IMR-90 (cell line): Measurements from ENCODE around the gene SLX4. TPM values are rescaled to one million over a fixed set of nuclear protein-coding genes. Genes with fewer than 3 reads are reported as not detected.

Experiments used
- ATAC-seq: fragments of 200-7000 bp; cut with Tn5 transposase; 2 replicates; pipeline ENCODE4 v1.9.1; 2020; ENCODE audit warnings: low read depth, mild to moderate bottlenecking, moderate library complexity
- BruUV-seq: library from RNA; stranded (reverse); fragments of 400-500 nt; replicated peaks from 2 replicates; lab custom pipeline; 2021; lab: Mats Ljungman, UMichigan
- CTCF ChIA-PET: fragments of 300-600 bp; formaldehyde crosslinking; extraction: SDS; loops from one replicate; lab custom pipeline; 2021; ENCODE audit warnings: antibody characterized with exemption; lab: Yijun Ruan, JAX
- POLR2A ChIA-PET: fragments of 300-600 bp; sonication (Branson Sonifier 250); formaldehyde crosslinking; loops from one replicate; lab custom pipeline; 2022; ENCODE audit warnings: antibody characterized with exemption; ENCODE audit not compliant: unreplicated experiment; lab: Charles Lee
- DNase-seq: peaks from one replicate; pipeline ENCODE4 v3.0.0; 2013
- H2AFZ ChIP-seq: replicated peaks from 2 replicates; pipeline ENCODE3; 2013; ENCODE audit warnings: low read length, mild to moderate bottlenecking; ENCODE audit not compliant: poor library complexity
- H2AK5ac ChIP-seq: 2 replicates; pipeline ENCODE4 v1.6.1; 2013; ENCODE audit warnings: low read depth, low read length, inconsistent platforms
- H2AK9ac ChIP-seq: replicated peaks from 2 replicates; pipeline ENCODE3; 2013; ENCODE audit warnings: mild to moderate bottlenecking, low read depth, low read length, moderate library complexity; ENCODE audit not compliant: poor library complexity
- H2BK120ac ChIP-seq: 2 replicates; pipeline ENCODE4 v1.6.1; 2013; ENCODE audit warnings: low read depth, low read length, inconsistent platforms
- H2BK15ac ChIP-seq: 3 replicates; pipeline ENCODE4 v1.6.1; 2013; ENCODE audit warnings: low read depth, low read length, inconsistent platforms
- H2BK20ac ChIP-seq: 2 replicates; pipeline ENCODE4 v1.6.1; 2013; ENCODE audit warnings: low read depth, mild to moderate bottlenecking, inconsistent platforms, low read length, moderate library complexity
- H2BK5ac ChIP-seq: 2 replicates; pipeline ENCODE4 v1.6.1; 2013; ENCODE audit warnings: mild to moderate bottlenecking, low read depth, low read length, inconsistent platforms; ENCODE audit not compliant: poor library complexity, severe bottlenecking
- H3K14ac ChIP-seq: replicated peaks from 2 replicates; pipeline ENCODE4 v1.6.1; 2013; ENCODE audit warnings: low read depth, low read length, inconsistent platforms
- H3K18ac ChIP-seq: 2 replicates; pipeline ENCODE4 v1.6.1; 2013; ENCODE audit warnings: low read depth, low read length, control low read depth
- H3K23ac ChIP-seq: 2 replicates; pipeline ENCODE4 v1.6.1; 2013; ENCODE audit warnings: low read depth, low read length, inconsistent platforms
- H3K27ac ChIP-seq: 2 replicates; pipeline ENCODE4 v1.5.1; 2013; ENCODE audit warnings: mild to moderate bottlenecking, control low read depth, low read length; ENCODE audit not compliant: insufficient read depth
- H3K27me3 ChIP-seq: 2 replicates; pipeline ENCODE4 v1.6.1; 2013; ENCODE audit warnings: low read length; ENCODE audit not compliant: control insufficient read depth, insufficient read depth
- H3K36me3 ChIP-seq: 2 replicates; pipeline ENCODE4 v1.6.1; 2013; ENCODE audit warnings: low read length, mixed read lengths; ENCODE audit not compliant: control insufficient read depth, insufficient read depth
- H3K4ac ChIP-seq: 2 replicates; pipeline ENCODE4 v1.6.1; 2013; ENCODE audit warnings: low read depth, low read length, inconsistent platforms
- H3K4me1 ChIP-seq: 2 replicates; pipeline ENCODE4 v1.6.1; 2013; ENCODE audit warnings: low read length, mixed read lengths; ENCODE audit not compliant: control insufficient read depth, insufficient read depth
- H3K4me2 ChIP-seq: 2 replicates; pipeline ENCODE4 v1.6.1; 2013; ENCODE audit warnings: low read depth, mild to moderate bottlenecking, control low read depth, low read length, moderate library complexity
- H3K4me3 ChIP-seq: 2 replicates; pipeline ENCODE4 v1.5.1; 2013; ENCODE audit warnings: low read depth, mild to moderate bottlenecking, control low read depth, low read length, moderate library complexity; ENCODE audit not compliant: insufficient read depth
- H3K56ac ChIP-seq: 2 replicates; pipeline ENCODE4 v1.6.1; 2013; ENCODE audit warnings: low read length, inconsistent platforms; ENCODE audit not compliant: insufficient read depth; ENCODE audit errors: extremely low read depth
- H3K79me1 ChIP-seq, 2 experiments: 2 replicates each; pipeline ENCODE4 v1.6.1; 2013; ENCODE audit warnings: low read length in 2 of 2, inconsistent platforms in 1 of 2, low read depth in 1 of 2
- H3K9ac ChIP-seq: 2 replicates; pipeline ENCODE4 v1.6.1; 2013; ENCODE audit warnings: low read depth, low read length, control low read depth
- H3K9me1 ChIP-seq: 2 replicates; pipeline ENCODE4 v1.6.1; 2013; ENCODE audit warnings: low read length, inconsistent platforms; ENCODE audit not compliant: insufficient read depth
- H3K9me3 ChIP-seq: 2 replicates; pipeline ENCODE4 v1.6.1; 2013; ENCODE audit warnings: low read length; ENCODE audit not compliant: control insufficient read depth, insufficient read depth
- H4K20me1 ChIP-seq: 2 replicates; pipeline ENCODE4 v1.6.1; 2013; ENCODE audit warnings: low read length, inconsistent platforms; ENCODE audit not compliant: insufficient read depth
- H4K5ac ChIP-seq: 2 replicates; pipeline ENCODE4 v1.6.1; 2013; ENCODE audit warnings: mild to moderate bottlenecking, low read depth, low read length, control low read depth
- H4K8ac ChIP-seq, 2 experiments: 2 replicates each; pipeline ENCODE4 v1.6.1; 2013; ENCODE audit warnings: low read depth in 2 of 2, low read length in 2 of 2, control low read depth in 1 of 2, inconsistent platforms in 1 of 2
- H4K91ac ChIP-seq: 2 replicates; pipeline ENCODE4 v1.6.1; 2013; ENCODE audit warnings: low read depth, low read length, inconsistent platforms; ENCODE audit not compliant: insufficient read depth
- BHLHE40 ChIP-seq: fragments of 150-350 bp; IDR thresholded peaks from 2 replicates; pipeline ENCODE4 v1.6.1; 2016; ENCODE audit warnings: mild to moderate bottlenecking, low read depth, low read length
- CEBPB ChIP-seq: IDR thresholded peaks from 2 replicates; pipeline ENCODE4 v1.6.1; 2012; ENCODE audit warnings: low read depth, low read length, improper control_type of control experiment
- CHD1 ChIP-seq: IDR thresholded peaks from 2 replicates; pipeline ENCODE4 v1.6.1; 2012; ENCODE audit warnings: low read depth, low read length, improper control_type of control experiment
- FOS ChIP-seq: fragments of 150-350 bp; IDR thresholded peaks from 2 replicates; pipeline ENCODE4 v1.6.1; 2016; ENCODE audit warnings: low read depth, low read length
- MAFK ChIP-seq: IDR thresholded peaks from 2 replicates; pipeline ENCODE4 v1.6.1; 2012; ENCODE audit warnings: low read depth, low read length, improper control_type of control experiment
- MXI1 ChIP-seq: IDR thresholded peaks from 2 replicates; pipeline ENCODE4 v1.6.1; 2012; ENCODE audit warnings: low read depth, mild to moderate bottlenecking, low read length, moderate library complexity, borderline replicate concordance
- NFE2L2 ChIP-seq: fragments of 150-350 bp; IDR thresholded peaks from 2 replicates; pipeline ENCODE4 v1.6.1; 2016; ENCODE audit warnings: low read depth, mild to moderate bottlenecking, low read length
- POLR2A ChIP-seq: IDR thresholded peaks from 2 replicates; pipeline ENCODE4 v1.6.1; 2012; ENCODE audit warnings: mild to moderate bottlenecking, low read depth, low read length
- RAD21 ChIP-seq: IDR thresholded peaks from 2 replicates; pipeline ENCODE4 v1.6.1; 2012; ENCODE audit warnings: low read length, improper control_type of control experiment
- RCOR1 ChIP-seq: IDR thresholded peaks from 2 replicates; pipeline ENCODE4 v1.6.1; 2012; ENCODE audit warnings: mild to moderate bottlenecking, low read length, improper control_type of control experiment; ENCODE audit not compliant: insufficient replicate concordance
- RFX5 ChIP-seq: IDR thresholded peaks from 2 replicates; pipeline ENCODE4 v1.8.0; 2012; ENCODE audit warnings: low read depth, mild to moderate bottlenecking, low read length, moderate library complexity
- WGBS, 2 experiments: methylation state at CpG; one replicate each; pipeline versions ENCODE4 v1.1.5 to v1.1.7; 2013; ENCODE audit warnings: missing lambda C conversion rate in 2 of 2; ENCODE audit not compliant: insufficient read length in 1 of 2; ENCODE audit errors: extremely low coverage in 2 of 2; 5-methylcytosine and 5-hydroxymethylcytosine counted together
- dilution Hi-C: fragments of 300-500 bp; cut with HindIII; formaldehyde crosslinking; loops from one replicate; pipeline ENCODE4 v1.14.3; 2018; ENCODE audit warnings: low sequenced_read_pairs; ENCODE audit not compliant: unreplicated experiment
- in situ Hi-C: fragments of 300-500 bp; cut with MboI; formaldehyde crosslinking; loops from 3 replicates; pipeline ENCODE4 v1.14.3; 2019; ENCODE audit warnings: low sequenced_read_pairs, inconsistent platforms, mixed read lengths
- intact Hi-C: fragments of 100-400 bp; cut with micrococcal nuclease; formaldehyde crosslinking; loops from 2 replicates; pipeline ENCODE4 v1.10.0; 2022
- polyA plus RNA-seq, 3 experiments: library from polyadenylated mRNA; depleted of rRNA; stranded (reverse); fragments of >200 nt; gene quantifications; 2 replicates each; pipeline ENCODE4 v1.2.3, GENCODE V29; 2012; ENCODE audit warnings: low replicate concordance in 1 of 3
- total RNA-seq: library from RNA; depleted of rRNA; stranded (reverse); fragments of >200 nt; gene quantifications from 2 replicates; pipeline ENCODE4 v1.2.3, GENCODE V29; 2012
- TF ChIP-seq, protein P1 (sequence below): fragments of 150-350 bp; IDR thresholded peaks from 2 replicates; pipeline ENCODE4 v1.6.1; 2017; ENCODE audit warnings: mild to moderate bottlenecking, antibody characterized with exemption, low read length, low read depth

SLX4 gene
- total and polyA plus RNA-seq, 2 of the 4 experiments (the other 2 are of a cell fraction), result 1.3 to 3.1 TPM

DNA sequence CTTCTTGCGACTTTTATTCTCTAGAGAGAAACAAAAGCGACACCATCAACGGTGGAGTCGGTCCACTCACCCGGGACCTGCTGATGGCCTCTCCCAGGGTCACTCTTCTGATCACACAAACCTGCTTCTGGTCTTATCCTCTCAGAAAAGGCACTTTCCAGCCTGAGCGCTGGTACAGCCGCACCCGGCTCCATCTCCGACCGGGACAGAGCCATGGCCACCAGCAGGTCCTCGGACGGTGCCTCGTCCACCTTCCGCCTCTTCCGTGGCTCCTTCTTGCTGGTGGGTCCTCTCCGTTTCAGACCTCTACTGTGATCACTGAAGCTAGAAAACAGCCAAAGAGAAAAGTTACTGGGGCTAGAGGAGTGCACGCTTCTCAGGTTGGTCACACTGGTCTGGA, 13.7 kb downstream of the SLX4 start:
- no peak overlapping the region for H2BK20ac ChIP-seq
- H3K9me3 ChIP-seq, result peaks cover 6% of the 10 kb centered on the region; the same call in 1 of the 2 replicates

More for the DNA sequence above, 13.7 kb downstream of the SLX4 start:
- no peaks in the 10 kb centered on the region for H3K4me1 ChIP-seq
- no peak for ATAC-seq
- intact Hi-C loops, result no loop called here
- no peaks in the 10 kb centered on the region for H4K20me1 ChIP-seq
- no peak overlapping the region for H4K5ac ChIP-seq
- no peak overlapping the region for H3K4me2 ChIP-seq
- H3K79me1 ChIP-seq, result no peaks in the 10 kb centered on the region
- H3K56ac ChIP-seq, result no peak overlapping the region
- no peak overlapping the region for H3K4ac ChIP-seq
- no peak overlapping the region for H2BK5ac ChIP-seq
- no peak overlapping the region for H3K14ac ChIP-seq
- peaks cover 6% of the 10 kb centered on the region; the same call in 1 of the 2 replicates for H3K9me1 ChIP-seq
- no peak overlapping the region for H2BK15ac ChIP-seq
- H3K23ac ChIP-seq, result no peak overlapping the region
- CTCF ChIA-PET, result interaction anchor here (1.0 kb wide), 1 partner anchor 30 kb away, joined by 3 read pairs; no protein-coding TSS in a partner anchor
- POLR2A ChIA-PET, result no interaction called here
- no peak overlapping the region for H3K9ac ChIP-seq
- H4K8ac ChIP-seq, result no peak overlapping the region
- peaks cover 27% of the 10 kb centered on the region for H3K36me3 ChIP-seq
- H3K27me3 ChIP-seq, result no peaks in the 10 kb centered on the region
- in situ Hi-C loops, result no loop called here
- BruUV-seq, result no TSS peak
- H2AK5ac ChIP-seq, result no peak overlapping the region
- no peak overlapping the region for H2AFZ ChIP-seq
- DNase-seq, result no peak
- WGBS, 2 experiments, result 96% methylated on average over 12 of the region's 17 CpGs; no CpG with 5 or more reads in 1 of the 2 experiments
- no peak overlapping the region for H3K27ac ChIP-seq
- no peak overlapping the region for H2AK9ac ChIP-seq
- no peak for TF ChIP-seq CHD1
- TF ChIP-seq RAD21, result no peak
- TF ChIP-seq CEBPB, result no peak
- no peak for TF ChIP-seq MAFK
- no peak for TF ChIP-seq POLR2A
- TF ChIP-seq BHLHE40, result no peak
- TF ChIP-seq RCOR1, result no peak
- TF ChIP-seq FOS, result no peak
- no peak for TF ChIP-seq MXI1
- TF ChIP-seq RFX5, result no peak
- no peak for TF ChIP-seq NFE2L2
- TF ChIP-seq, protein P1, sequence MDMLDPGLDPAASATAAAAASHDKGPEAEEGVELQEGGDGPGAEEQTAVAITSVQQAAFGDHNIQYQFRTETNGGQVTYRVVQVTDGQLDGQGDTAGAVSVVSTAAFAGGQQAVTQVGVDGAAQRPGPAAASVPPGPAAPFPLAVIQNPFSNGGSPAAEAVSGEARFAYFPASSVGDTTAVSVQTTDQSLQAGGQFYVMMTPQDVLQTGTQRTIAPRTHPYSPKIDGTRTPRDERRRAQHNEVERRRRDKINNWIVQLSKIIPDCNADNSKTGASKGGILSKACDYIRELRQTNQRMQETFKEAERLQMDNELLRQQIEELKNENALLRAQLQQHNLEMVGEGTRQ, result no peak
- H2BK120ac ChIP-seq, result no peak overlapping the region
- dilution Hi-C loops, result no loop called here
- H3K4me3 ChIP-seq, result no peak overlapping the region
- H4K91ac ChIP-seq, result no peak overlapping the region
- no peak overlapping the region for H3K18ac ChIP-seq
